GM21786 (cell line): ENCODE measurements around the gene PARP15.
"Not testable (repeated sequence)": the region's sequence is repeated elsewhere in the genome, so short reads cannot be mapped to it uniquely, and the experiment has no call there.

ENCODE experiments used
- ATAC-seq: cut with Tn5 transposase; IDR thresholded peaks from one replicate; pipeline ENCODE4 v1.9.1; 2021; ENCODE audit not compliant: unreplicated experiment

The PARP15 gene

GRCh38 chr3:122612696-122613095, 35.2 kb downstream of the PARP15 start:
- no peak for ATAC-seq

GRCh38 chr3:122615303-122615702, 37.9 kb downstream of the PARP15 start:
- no peak for ATAC-seq

GRCh38 chr3:122618614-122619013, 41.2 kb downstream of the PARP15 start:
- ATAC-seq, result no peak

- ATAC-seq, result no peak
Measured at GRCh38 chr3:122619040-122619439, 41.6 kb downstream of the PARP15 start.

- no peak for ATAC-seq
Measured at GRCh38 chr3:122620399-122620798, 42.9 kb downstream of the PARP15 start.

GRCh38 chr3:122621112-122621511, 43.7 kb downstream of the PARP15 start:
- ATAC-seq, result peak; percentile 34

GRCh38 chr3:122623031-122623829, 45.8 kb downstream of the PARP15 start:
- no peak for ATAC-seq

- no peak for ATAC-seq
Measured at GRCh38 chr3:122626515-122627180, 49.2 kb downstream of the PARP15 start.

GRCh38 chr3:122627301-122627700, 49.9 kb downstream of the PARP15 start:
- no peak for ATAC-seq

- no peak for ATAC-seq
Measured at GRCh38 chr3:122628567-122628966, 51.1 kb downstream of the PARP15 start.

- no peak for ATAC-seq
Measured at GRCh38 chr3:122629763-122630162, 52.3 kb downstream of the PARP15 start.

GRCh38 chr3:122635789-122636188, 58.3 kb downstream of the PARP15 start:
- ATAC-seq, result no peak

GRCh38 chr3:122636697-122637096, 59.2 kb downstream of the PARP15 start:
- ATAC-seq, result no peak

- no peak for ATAC-seq
Measured at GRCh38 chr3:122640437-122640999, 63.1 kb downstream of the PARP15 start.

- ATAC-seq, result peak; percentile 52
Measured at GRCh38 chr3:122642935-122643334, 65.5 kb downstream of the PARP15 start.

- peak; percentile 56 for ATAC-seq
Measured at GRCh38 chr3:122646146-122646988, 68.9 kb downstream of the PARP15 start.

GRCh38 chr3:122651233-122651907, 73.9 kb downstream of the PARP15 start:
- ATAC-seq, result not testable (repeated sequence)

- not testable (repeated sequence) for ATAC-seq
Measured at GRCh38 chr3:122651962-122652361, 74.5 kb downstream of the PARP15 start.

GRCh38 chr3:122658336-122658735, 80.9 kb downstream of the PARP15 start:
- not testable (repeated sequence) for ATAC-seq

GRCh38 chr3:122660297-122660974, 83.0 kb downstream of the PARP15 start:
- ATAC-seq, result no peak
